Gastroesophageal sphincter (tissue), 4 donors: ENCODE results near the gene EZH1. TPM values are rescaled to one million over a fixed set of nuclear protein-coding genes. Genes with fewer than 3 reads are reported as not detected.

Source experiments
- ATAC-seq: fragments of 150-250 bp; one replicate; pipeline ENCODE4 v1.9.1; 2016; ENCODE audit warnings: mild to moderate bottlenecking, moderate library complexity
- H3K27ac ChIP-seq, 4 donors: fragments of 200-600 bp; sonication (generic) in 3 of 4; 1 replicate in 3 of 4; 2 replicates in 1 of 4; pipeline ENCODE4 v1.5.1; 2016 to 2019
- H3K27me3 ChIP-seq: fragments of 200-600 bp; sonication (generic); one replicate; pipeline ENCODE4 v1.5.1; 2019
- H3K36me3 ChIP-seq, 2 donors: fragments of 200-600 bp; sonication (generic); one replicate each; pipeline ENCODE4 v1.5.1; 2019; ENCODE audit warnings: control low read depth in 1 of 2
- H3K4me1 ChIP-seq, 3 donors: fragments of 200-600 bp; sonication (generic); 1 replicate in 2 of 3; 2 replicates in 1 of 3; pipeline ENCODE4 v1.5.1; 2016 to 2019; ENCODE audit warnings: control low read depth in 2 of 3
- H3K4me3 ChIP-seq, 2 donors: fragments of 200-600 bp; sonication (generic); one replicate each; pipeline ENCODE4 v1.5.1; 2019; ENCODE audit warnings: mild to moderate bottlenecking in 1 of 2, moderate library complexity in 1 of 2
- H3K9me3 ChIP-seq, 3 donors: fragments of 200-600 bp; sonication (generic); one replicate each; pipeline ENCODE4 v1.5.1; 2017 to 2019; ENCODE audit warnings: control low read depth in 2 of 3
- EP300 ChIP-seq: sonication (generic); formaldehyde crosslinking; IDR thresholded peaks from one replicate; pipeline ENCODE4 v1.6.1; 2017; ENCODE audit warnings: antibody characterized with exemption, mild to moderate bottlenecking
- POLR2A ChIP-seq, 2 donors: fragments of 450-650 bp; IDR thresholded peaks; one replicate each; pipeline ENCODE4 v1.6.1; 2017; ENCODE audit warnings: antibody characterized with exemption in 2 of 2, mild to moderate bottlenecking in 2 of 2, moderate library complexity in 1 of 2
- POLR2AphosphoS5 ChIP-seq: sonication (generic); formaldehyde crosslinking; IDR thresholded peaks from one replicate; pipeline ENCODE4 v1.6.1; 2017; ENCODE audit warnings: antibody characterized with exemption
- WGBS, 2 donors: methylation state at CpG; one replicate each; pipeline ENCODE4 v1.1.5; 2018; ENCODE audit warnings: low coverage in 1 of 2; 5-methylcytosine and 5-hydroxymethylcytosine counted together
- total RNA-seq, 4 donors: library from RNA; depleted of rRNA; stranded (reverse); fragments of >200 nt; gene quantifications; one replicate each; pipeline ENCODE4 v1.1.0, GENCODE V29; 2016
- TF ChIP-seq, protein P1 (sequence below), 4 experiments: fragments of 200-600 bp in 2 of 4; fragments of 450-650 bp in 2 of 4; sonication (generic) in 1 of 4; IDR thresholded peaks; one replicate each; pipeline ENCODE4 v1.5.1; 2017 to 2019; ENCODE audit warnings: antibody characterized with exemption in 4 of 4, mild to moderate bottlenecking in 2 of 4, moderate library complexity in 2 of 4

The EZH1 gene
- total RNA-seq, 4 donors from 2014 or later, result 57.2 to 90.4 (median 59.7) TPM

- H3K4me1 ChIP-seq, result peaks cover 0 to 55% (median 6%) of the 10 kb centered on the region in 3 donors
Measured at GRCh38 chr17:42784811-42785592, 40.2 kb upstream of the EZH1 start.

DNA sequence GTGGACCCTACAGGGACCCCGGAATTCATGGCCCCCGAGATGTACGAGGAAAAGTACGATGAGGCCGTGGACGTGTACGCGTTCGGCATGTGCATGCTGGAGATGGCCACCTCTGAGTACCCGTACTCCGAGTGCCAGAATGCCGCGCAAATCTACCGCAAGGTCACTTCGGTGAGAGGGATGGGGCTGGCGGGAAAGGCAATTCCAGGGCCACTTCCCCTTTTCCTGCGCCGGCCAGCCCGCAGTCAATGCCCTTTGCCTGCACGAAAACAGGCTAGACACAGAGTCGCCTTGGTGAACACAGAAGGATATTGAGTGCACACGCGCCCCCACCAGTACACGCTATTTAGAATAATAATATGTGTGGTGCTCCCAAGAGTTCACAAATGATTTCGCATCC lies 39.6 kb upstream of the EZH1 start:
- peaks cover 58% of the 10 kb centered on the region for H3K27me3 ChIP-seq
- WGBS, 2 donors, result 28 to 49% methylated on average over 20 to 23 of the region's 25 CpGs
- no peaks in the 10 kb centered on the region for H3K9me3 ChIP-seq
- H3K27ac ChIP-seq, result no peak overlapping the region
- no peak for ATAC-seq
- H3K36me3 ChIP-seq, result peaks cover 0 to 5% of the 10 kb centered on the region in 2 donors
- no peak overlapping the region for H3K4me3 ChIP-seq
- TF ChIP-seq EP300 (no peak), POLR2AphosphoS5 (no peak), POLR2A (IDR thresholded peaks at IDR 0.05) (no peak)
- TF ChIP-seq, protein P1, sequence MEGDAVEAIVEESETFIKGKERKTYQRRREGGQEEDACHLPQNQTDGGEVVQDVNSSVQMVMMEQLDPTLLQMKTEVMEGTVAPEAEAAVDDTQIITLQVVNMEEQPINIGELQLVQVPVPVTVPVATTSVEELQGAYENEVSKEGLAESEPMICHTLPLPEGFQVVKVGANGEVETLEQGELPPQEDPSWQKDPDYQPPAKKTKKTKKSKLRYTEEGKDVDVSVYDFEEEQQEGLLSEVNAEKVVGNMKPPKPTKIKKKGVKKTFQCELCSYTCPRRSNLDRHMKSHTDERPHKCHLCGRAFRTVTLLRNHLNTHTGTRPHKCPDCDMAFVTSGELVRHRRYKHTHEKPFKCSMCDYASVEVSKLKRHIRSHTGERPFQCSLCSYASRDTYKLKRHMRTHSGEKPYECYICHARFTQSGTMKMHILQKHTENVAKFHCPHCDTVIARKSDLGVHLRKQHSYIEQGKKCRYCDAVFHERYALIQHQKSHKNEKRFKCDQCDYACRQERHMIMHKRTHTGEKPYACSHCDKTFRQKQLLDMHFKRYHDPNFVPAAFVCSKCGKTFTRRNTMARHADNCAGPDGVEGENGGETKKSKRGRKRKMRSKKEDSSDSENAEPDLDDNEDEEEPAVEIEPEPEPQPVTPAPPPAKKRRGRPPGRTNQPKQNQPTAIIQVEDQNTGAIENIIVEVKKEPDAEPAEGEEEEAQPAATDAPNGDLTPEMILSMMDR (IDR thresholded peaks at IDR 0.05), result no peak
- peaks cover 0 to 61% (median 6%) of the 10 kb centered on the region in 3 donors for H3K4me1 ChIP-seq

More at GRCh38 chr17:42784811-42785592, 40.2 kb upstream of the EZH1 start:
- Histone ChIP-seq H3K4me3 (no peak overlapping the region), H3K27me3 (peaks cover 58% of the 10 kb centered on the region), H3K9me3 (no peaks in the 10 kb centered on the region), H3K36me3 (no peaks in the 10 kb centered on the region), H3K27ac (no peak overlapping the region)
- ATAC-seq, result no peak
- no peak for TF ChIP-seq POLR2A (IDR thresholded peaks at IDR 0.05)
- no peak for TF ChIP-seq POLR2AphosphoS5
- WGBS, 2 donors, result 12 to 48% methylated on average over 8 to 10 of the region's 52 CpGs

GRCh38 chr17:42783791-42784138 lies 38.9 kb upstream of the EZH1 start:
- no peak for ATAC-seq
- no CpG with 5 or more reads among the region's 22 CpGs for WGBS, 2 donors
- Histone ChIP-seq H3K9me3 (no peaks in the 10 kb centered on the region), H3K36me3 (peaks cover 0 to 11% of the 10 kb centered on the region in 2 donors), H3K4me3 (no peak overlapping the region), H3K27ac (no peak overlapping the region), H3K27me3 (peaks cover 58% of the 10 kb centered on the region), H3K4me1 (peaks cover 0 to 61% (median 6%) of the 10 kb centered on the region in 3 donors)
- TF ChIP-seq POLR2AphosphoS5 (no peak), EP300 (no peak), POLR2A (IDR thresholded peaks at IDR 0.05) (no peak)
- TF ChIP-seq, protein P1 (IDR thresholded peaks at IDR 0.05), result no peak

DNA sequence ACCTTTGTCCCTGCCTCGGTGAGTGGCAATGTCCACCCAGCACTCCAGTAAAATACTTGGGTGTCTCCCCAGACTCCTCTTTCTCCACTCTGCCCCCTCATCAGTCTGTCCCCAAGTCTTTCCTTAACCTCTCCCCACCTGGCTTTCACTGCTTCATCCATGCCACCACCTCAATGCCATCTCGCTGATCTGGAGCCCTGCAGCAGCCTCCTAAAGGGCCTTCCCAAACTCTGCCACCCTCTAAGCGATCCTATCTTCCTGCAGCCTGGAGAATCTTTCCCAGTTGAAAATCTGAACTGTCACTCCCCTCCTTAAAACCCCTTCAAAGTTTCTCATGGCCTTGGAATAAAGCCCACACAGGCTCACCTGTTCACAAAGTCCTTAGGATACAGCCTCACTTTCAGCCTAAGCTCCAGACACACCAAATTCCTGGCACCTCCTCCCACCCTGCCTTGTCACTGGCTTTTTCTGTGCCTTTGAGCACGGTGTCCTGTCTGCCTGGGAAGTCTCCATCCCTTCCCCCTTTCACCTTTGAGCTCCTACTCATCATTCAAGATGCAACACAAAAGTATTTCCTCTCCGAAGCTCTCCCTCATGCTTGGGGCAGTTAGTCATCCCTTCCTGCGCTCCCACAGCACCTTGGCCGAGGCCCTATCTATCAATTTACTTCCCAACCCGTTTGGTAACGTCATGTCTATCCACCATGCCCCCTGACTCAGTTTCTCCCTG lies 38.4 kb upstream of the EZH1 start:
- Histone ChIP-seq H3K9me3 (no peaks in the 10 kb centered on the region), H3K4me3 (no peak overlapping the region), H3K4me1 (peaks cover 0 to 61% (median 6%) of the 10 kb centered on the region in 3 donors), H3K27ac (no peak overlapping the region), H3K36me3 (peaks cover 0 to 16% of the 10 kb centered on the region in 2 donors), H3K27me3 (peaks cover 58% of the 10 kb centered on the region)
- WGBS, 2 donors, result 25 to 43% methylated on average over 5 to 6 of the region's 9 CpGs
- TF ChIP-seq EP300, result no peak
- TF ChIP-seq, protein P1 (IDR thresholded peaks at IDR 0.05), result no peak
- no peak for TF ChIP-seq POLR2AphosphoS5
- TF ChIP-seq POLR2A (IDR thresholded peaks at IDR 0.05), result no peak
- no peak for ATAC-seq

DNA sequence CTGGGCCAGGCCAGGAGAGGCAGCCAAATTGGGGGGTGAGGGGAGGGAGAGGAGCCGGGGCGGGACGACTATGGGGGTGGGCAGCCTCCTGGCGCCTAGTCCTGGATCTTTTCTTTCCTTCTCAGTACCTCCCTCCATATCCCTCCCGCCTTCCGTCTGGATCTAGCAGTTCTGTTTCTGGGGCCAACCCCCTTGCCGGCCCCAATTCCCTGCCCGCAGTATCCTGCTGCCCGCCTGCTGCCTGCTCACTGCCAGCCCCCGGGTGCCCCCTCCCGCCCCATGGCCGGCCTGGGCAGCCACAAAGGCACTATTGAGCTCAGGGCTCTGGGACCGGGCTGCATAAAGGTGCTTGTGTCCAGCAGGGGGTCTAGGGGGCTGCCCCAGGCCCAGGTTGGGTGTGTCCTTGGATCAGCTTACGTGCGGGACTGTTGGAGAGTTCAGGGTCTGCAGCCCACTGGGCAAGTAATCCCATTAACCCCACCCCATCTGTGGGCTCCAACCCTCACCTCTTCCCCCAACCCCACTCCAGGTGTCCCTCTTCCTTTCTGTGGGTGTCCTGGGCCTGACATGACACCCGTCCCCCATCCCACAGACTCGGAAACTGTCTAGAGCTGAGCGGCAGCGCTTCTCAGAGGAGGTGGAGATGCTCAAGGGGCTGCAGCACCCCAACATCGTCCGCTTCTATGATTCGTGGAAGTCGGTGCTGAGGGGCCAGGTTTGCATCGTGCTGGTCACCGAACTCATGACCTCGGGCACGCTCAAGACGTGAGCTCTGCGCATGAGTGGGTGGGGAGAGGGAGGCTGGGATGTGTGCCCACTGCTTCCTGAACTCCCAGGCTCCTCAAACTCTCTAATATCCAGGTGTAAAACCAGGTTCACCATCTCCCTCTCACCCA lies 37.6 kb upstream of the EZH1 start:
- ATAC-seq, result peak; percentile 26
- H3K4me1 ChIP-seq, result peaks cover 0 to 61% (median 6%) of the 10 kb centered on the region in 3 donors
- H3K27me3 ChIP-seq, result peaks cover 58% of the 10 kb centered on the region
- WGBS, 2 donors, result 10% methylated on average over 5 of the region's 29 CpGs; no CpG with 5 or more reads in 1 of the 2 donors
- peak overlapping the region in 3 of 4 donors; percentile 2 to 53 (median 31) for H3K27ac ChIP-seq
- peak overlapping the region; percentile 1 to 55 for H3K4me3 ChIP-seq
- H3K9me3 ChIP-seq, result no peaks in the 10 kb centered on the region
- peaks cover 0 to 24% of the 10 kb centered on the region in 2 donors for H3K36me3 ChIP-seq
- TF ChIP-seq, protein P1 (IDR thresholded peaks at IDR 0.05), result no peak
- TF ChIP-seq EP300 (no peak), POLR2AphosphoS5 (no peak), POLR2A (IDR thresholded peaks at IDR 0.05) (no peak)
